Measurements from ENCODE around the gene PLLP. TPM values are rescaled to one million over a fixed set of nuclear protein-coding genes. Genes with fewer than 3 reads are reported as not detected.

The PLLP gene
- total RNA-seq, 1 donor from 2014 or later: 0.79 TPM

GRCh38 chr16:57234707-57235092, 49.8 kb downstream of the PLLP start:
- Mint-ChIP-seq H3K4me3 (no peak overlapping the region), H3K9me3 (no peaks in the 10 kb centered on the region), H3K27ac (ENCODE audit: unreplicated experiment) (no peak overlapping the region), H3K4me1 (no peaks in the 10 kb centered on the region), H3K27me3 (ENCODE audit: low read depth) (no peaks in the 10 kb centered on the region), H3K36me3 (ENCODE audit: low read depth) (peaks cover 33% of the 10 kb centered on the region)
- TF ChIP-seq, protein P1, sequence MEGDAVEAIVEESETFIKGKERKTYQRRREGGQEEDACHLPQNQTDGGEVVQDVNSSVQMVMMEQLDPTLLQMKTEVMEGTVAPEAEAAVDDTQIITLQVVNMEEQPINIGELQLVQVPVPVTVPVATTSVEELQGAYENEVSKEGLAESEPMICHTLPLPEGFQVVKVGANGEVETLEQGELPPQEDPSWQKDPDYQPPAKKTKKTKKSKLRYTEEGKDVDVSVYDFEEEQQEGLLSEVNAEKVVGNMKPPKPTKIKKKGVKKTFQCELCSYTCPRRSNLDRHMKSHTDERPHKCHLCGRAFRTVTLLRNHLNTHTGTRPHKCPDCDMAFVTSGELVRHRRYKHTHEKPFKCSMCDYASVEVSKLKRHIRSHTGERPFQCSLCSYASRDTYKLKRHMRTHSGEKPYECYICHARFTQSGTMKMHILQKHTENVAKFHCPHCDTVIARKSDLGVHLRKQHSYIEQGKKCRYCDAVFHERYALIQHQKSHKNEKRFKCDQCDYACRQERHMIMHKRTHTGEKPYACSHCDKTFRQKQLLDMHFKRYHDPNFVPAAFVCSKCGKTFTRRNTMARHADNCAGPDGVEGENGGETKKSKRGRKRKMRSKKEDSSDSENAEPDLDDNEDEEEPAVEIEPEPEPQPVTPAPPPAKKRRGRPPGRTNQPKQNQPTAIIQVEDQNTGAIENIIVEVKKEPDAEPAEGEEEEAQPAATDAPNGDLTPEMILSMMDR (conservative IDR thresholded peaks at IDR 0.05): no peak
- no peak for DNase-seq (ENCODE audit: low read depth, low spot score)

GRCh38 chr16:57233944-57234706, 50.3 kb downstream of the PLLP start:
- Mint-ChIP-seq H3K4me1 (no peaks in the 10 kb centered on the region), H3K4me3 (no peak overlapping the region), H3K27me3 (ENCODE audit: low read depth) (no peaks in the 10 kb centered on the region), H3K36me3 (ENCODE audit: low read depth) (peaks cover 31% of the 10 kb centered on the region), H3K9me3 (no peaks in the 10 kb centered on the region), H3K27ac (ENCODE audit: unreplicated experiment) (peak overlapping the region; percentile 73)
- TF ChIP-seq, protein P1 (conservative IDR thresholded peaks at IDR 0.05): no peak
- DNase-seq (ENCODE audit: low read depth, low spot score): no peak

DNA sequence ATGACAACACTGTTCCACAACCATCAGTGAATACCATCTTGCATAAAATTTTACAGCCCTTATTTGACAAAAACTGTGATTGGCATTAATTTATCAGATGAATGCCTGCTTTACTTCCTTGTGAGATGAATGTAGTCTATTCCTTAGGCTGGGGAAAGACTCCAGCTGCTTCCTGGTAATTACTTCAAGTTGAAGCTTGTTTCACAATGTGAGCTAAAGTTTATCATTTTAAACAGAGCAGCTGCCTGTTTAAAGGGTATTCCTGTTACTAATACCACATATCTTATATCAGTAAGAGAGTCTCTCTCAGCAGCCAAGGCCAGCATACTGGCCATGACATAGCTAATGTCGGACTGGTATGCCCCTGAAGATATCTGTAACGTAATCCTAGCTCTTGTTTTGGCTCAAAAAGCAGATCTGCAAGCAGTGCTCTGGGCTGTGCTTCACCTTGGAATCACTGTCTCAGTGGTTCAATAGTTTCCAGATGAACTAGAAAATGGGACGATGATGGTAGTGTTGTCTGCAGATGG, 52.6 kb downstream of the PLLP start:
- Mint-ChIP-seq H3K4me1 (no peaks in the 10 kb centered on the region), H3K27me3 (ENCODE audit: low read depth) (no peaks in the 10 kb centered on the region), H3K9me3 (no peaks in the 10 kb centered on the region), H3K4me3 (no peak overlapping the region), H3K36me3 (ENCODE audit: low read depth) (peaks cover 30% of the 10 kb centered on the region), H3K27ac (ENCODE audit: unreplicated experiment) (no peak overlapping the region)
- TF ChIP-seq, protein P1 (conservative IDR thresholded peaks at IDR 0.05): no peak
- no peak for DNase-seq (ENCODE audit: low read depth, low spot score)

- no peak overlapping the region for H3K27ac Mint-ChIP-seq (ENCODE audit: unreplicated experiment)
- TF ChIP-seq, protein P1 (conservative IDR thresholded peaks at IDR 0.05): no peak
- H3K36me3 Mint-ChIP-seq (ENCODE audit: low read depth): peaks cover 14% of the 10 kb centered on the region
- no peaks in the 10 kb centered on the region for H3K27me3 Mint-ChIP-seq (ENCODE audit: low read depth)
- DNase-seq (ENCODE audit: low read depth, low spot score): no peak
- H3K4me3 Mint-ChIP-seq: no peak overlapping the region
- no peaks in the 10 kb centered on the region for H3K4me1 Mint-ChIP-seq
- no peaks in the 10 kb centered on the region for H3K9me3 Mint-ChIP-seq
Measured at GRCh38 chr16:57229079-57229478, 55.4 kb downstream of the PLLP start.

GRCh38 chr16:57226701-57227621, 57.5 kb downstream of the PLLP start:
- DNase-seq (ENCODE audit: low read depth, low spot score): no peak
- H3K4me3 Mint-ChIP-seq: no peak overlapping the region
- H3K27ac Mint-ChIP-seq (ENCODE audit: unreplicated experiment): no peak overlapping the region
- TF ChIP-seq, protein P1 (conservative IDR thresholded peaks at IDR 0.05): no peak
- H3K27me3 Mint-ChIP-seq (ENCODE audit: low read depth): no peaks in the 10 kb centered on the region
- H3K9me3 Mint-ChIP-seq: no peaks in the 10 kb centered on the region
- H3K4me1 Mint-ChIP-seq: no peaks in the 10 kb centered on the region
- H3K36me3 Mint-ChIP-seq (ENCODE audit: low read depth): peaks cover 12% of the 10 kb centered on the region
